ENCODE measurements around the gene GNPTAB. TPM values are rescaled to one million over a fixed set of nuclear protein-coding genes. Genes with fewer than 3 reads are reported as not detected.
"Not testable (repeated sequence)": the region's sequence is repeated elsewhere in the genome, so short reads cannot be mapped to it uniquely, and the experiment has no call there.

GNPTAB gene
- total RNA-seq, 1 donor from 2014 or later = 28.7 TPM

GRCh38 chr12:101824831-101825230 is 5.9 kb downstream of the GNPTAB start:
- intact Hi-C loops (cut with DNase I) = no loop called here
- Histone ChIP-seq H3K9me3 (no peaks in the 10 kb centered on the region), H3K4me3 (no peak overlapping the region), H3K27me3 (no peaks in the 10 kb centered on the region), H3K27ac (no peak overlapping the region), H3K36me3 (no peaks in the 10 kb centered on the region), H3K4me1 (peaks cover 21% of the 10 kb centered on the region)
- TF ChIP-seq CTCF (IDR thresholded peaks at IDR 0.05) (no peak), POLR2AphosphoS5 (IDR thresholded peaks at IDR 0.05; ENCODE audit: insufficient read depth in 1 of 2, low read depth in 1 of 2) (no peak), POLR2A (IDR thresholded peaks at IDR 0.05) (no peak)
- DNase-seq (ENCODE audit: extremely low spot score in 2 of 2) = no peak

GRCh38 chr12:101823891-101824290 is 6.9 kb downstream of the GNPTAB start:
- Histone ChIP-seq H3K9me3 (no peaks in the 10 kb centered on the region), H3K4me1 (peaks cover 13% of the 10 kb centered on the region), H3K27ac (no peak overlapping the region), H3K4me3 (no peak overlapping the region), H3K27me3 (no peaks in the 10 kb centered on the region), H3K36me3 (no peaks in the 10 kb centered on the region)
- intact Hi-C loops (cut with DNase I) = no loop called here
- no peak for DNase-seq (ENCODE audit: extremely low spot score in 2 of 2)
- TF ChIP-seq POLR2A (IDR thresholded peaks at IDR 0.05) (no peak), CTCF (IDR thresholded peaks at IDR 0.05) (peak in 1 of 3 experiments; percentile 4), POLR2AphosphoS5 (IDR thresholded peaks at IDR 0.05; ENCODE audit: insufficient read depth in 1 of 2, low read depth in 1 of 2) (no peak)

- no peak for DNase-seq (ENCODE audit: extremely low spot score in 2 of 2)
- TF ChIP-seq CTCF (IDR thresholded peaks at IDR 0.05) = no peak
- TF ChIP-seq POLR2A (IDR thresholded peaks at IDR 0.05) = no peak
- TF ChIP-seq POLR2AphosphoS5 (IDR thresholded peaks at IDR 0.05; ENCODE audit: insufficient read depth in 1 of 2, low read depth in 1 of 2) = no peak
- Histone ChIP-seq H3K27ac (no peak overlapping the region), H3K36me3 (no peaks in the 10 kb centered on the region), H3K27me3 (no peaks in the 10 kb centered on the region), H3K4me3 (no peak overlapping the region), H3K9me3 (no peaks in the 10 kb centered on the region), H3K4me1 (peaks cover 13% of the 10 kb centered on the region)
- intact Hi-C loops (cut with DNase I) = no loop called here
Observed at GRCh38 chr12:101823039-101823438, 7.7 kb downstream of the GNPTAB start.

- no peak overlapping the region for H3K4me3 ChIP-seq
- intact Hi-C loops (cut with DNase I) = no loop called here
- no peak for DNase-seq (ENCODE audit: extremely low spot score in 2 of 2)
- TF ChIP-seq CTCF (IDR thresholded peaks at IDR 0.05) (no peak), POLR2A (IDR thresholded peaks at IDR 0.05) (no peak), POLR2AphosphoS5 (IDR thresholded peaks at IDR 0.05; ENCODE audit: insufficient read depth in 1 of 2, low read depth in 1 of 2) (no peak)
- no peaks in the 10 kb centered on the region for H3K36me3 ChIP-seq
- peaks cover 7% of the 10 kb centered on the region for H3K4me1 ChIP-seq
- no peak overlapping the region for H3K27ac ChIP-seq
- H3K27me3 ChIP-seq = no peaks in the 10 kb centered on the region
- H3K9me3 ChIP-seq = no peaks in the 10 kb centered on the region
Observed at GRCh38 chr12:101819467-101819866, 11.3 kb downstream of the GNPTAB start.

- H3K27me3 ChIP-seq; H3K9me3 ChIP-seq; intact Hi-C loops (cut with DNase I); H3K36me3 ChIP-seq; H3K4me3 ChIP-seq; DNase-seq (ENCODE audit: extremely low spot score in 2 of 2); H3K4me1 ChIP-seq; H3K27ac ChIP-seq: not testable (repeated sequence)
Observed at GRCh38 chr12:101818689-101819088, 12.1 kb downstream of the GNPTAB start.

- H3K4me3 ChIP-seq = no peak overlapping the region
- no peak overlapping the region for H3K27ac ChIP-seq
- no peaks in the 10 kb centered on the region for H3K27me3 ChIP-seq
- no peaks in the 10 kb centered on the region for H3K4me1 ChIP-seq
- no peak for DNase-seq (ENCODE audit: extremely low spot score in 2 of 2)
- intact Hi-C loops (cut with DNase I) = no loop called here
- H3K36me3 ChIP-seq = no peaks in the 10 kb centered on the region
- H3K9me3 ChIP-seq = no peaks in the 10 kb centered on the region
- TF ChIP-seq POLR2A (IDR thresholded peaks at IDR 0.05) (no peak), POLR2AphosphoS5 (IDR thresholded peaks at IDR 0.05; ENCODE audit: insufficient read depth in 1 of 2, low read depth in 1 of 2) (no peak)
Observed at GRCh38 chr12:101813117-101813516, 17.6 kb downstream of the GNPTAB start.

- H3K4me3 ChIP-seq; H3K27me3 ChIP-seq; intact Hi-C loops (cut with DNase I); DNase-seq (ENCODE audit: extremely low spot score in 2 of 2); H3K36me3 ChIP-seq; H3K4me1 ChIP-seq; H3K9me3 ChIP-seq; H3K27ac ChIP-seq: not testable (repeated sequence)
Observed at GRCh38 chr12:101812716-101813115, 18.0 kb downstream of the GNPTAB start.

- H3K27me3 ChIP-seq; H3K4me3 ChIP-seq; H3K4me1 ChIP-seq; H3K9me3 ChIP-seq; H3K36me3 ChIP-seq; intact Hi-C loops (cut with DNase I); H3K27ac ChIP-seq; DNase-seq (ENCODE audit: extremely low spot score in 2 of 2): not testable (repeated sequence)
Observed at GRCh38 chr12:101811342-101811741, 19.4 kb downstream of the GNPTAB start.
